IMR-90 (cell line): ENCODE results near the gene NDUFA3. TPM values are rescaled to one million over a fixed set of nuclear protein-coding genes. Genes with fewer than 3 reads are reported as not detected.

ENCODE experiments used
- ATAC-seq: fragments of 200-7000 bp; cut with Tn5 transposase; 2 replicates; pipeline ENCODE4 v1.9.1; 2020; ENCODE audit warnings: low read depth, mild to moderate bottlenecking, moderate library complexity
- BruUV-seq: library from RNA; stranded (reverse); fragments of 400-500 nt; replicated peaks from 2 replicates; lab custom pipeline; 2021; lab: Mats Ljungman, UMichigan
- CTCF ChIA-PET: fragments of 300-600 bp; formaldehyde crosslinking; extraction: SDS; loops from one replicate; lab custom pipeline; 2021; ENCODE audit warnings: antibody characterized with exemption; lab: Yijun Ruan, JAX
- POLR2A ChIA-PET: fragments of 300-600 bp; sonication (Branson Sonifier 250); formaldehyde crosslinking; loops from one replicate; lab custom pipeline; 2022; ENCODE audit warnings: antibody characterized with exemption; ENCODE audit not compliant: unreplicated experiment; lab: Charles Lee
- DNase-seq: peaks from one replicate; pipeline ENCODE4 v3.0.0; 2013
- H2AFZ ChIP-seq: replicated peaks from 2 replicates; pipeline ENCODE3; 2013; ENCODE audit warnings: low read length, mild to moderate bottlenecking; ENCODE audit not compliant: poor library complexity
- H2AK5ac ChIP-seq: 2 replicates; pipeline ENCODE4 v1.6.1; 2013; ENCODE audit warnings: low read depth, low read length, inconsistent platforms
- H2AK9ac ChIP-seq: replicated peaks from 2 replicates; pipeline ENCODE3; 2013; ENCODE audit warnings: mild to moderate bottlenecking, low read depth, low read length, moderate library complexity; ENCODE audit not compliant: poor library complexity
- H2BK120ac ChIP-seq: 2 replicates; pipeline ENCODE4 v1.6.1; 2013; ENCODE audit warnings: low read depth, low read length, inconsistent platforms
- H2BK15ac ChIP-seq: 3 replicates; pipeline ENCODE4 v1.6.1; 2013; ENCODE audit warnings: low read depth, low read length, inconsistent platforms
- H2BK20ac ChIP-seq: 2 replicates; pipeline ENCODE4 v1.6.1; 2013; ENCODE audit warnings: low read depth, mild to moderate bottlenecking, inconsistent platforms, low read length, moderate library complexity
- H2BK5ac ChIP-seq: 2 replicates; pipeline ENCODE4 v1.6.1; 2013; ENCODE audit warnings: mild to moderate bottlenecking, low read depth, low read length, inconsistent platforms; ENCODE audit not compliant: poor library complexity, severe bottlenecking
- H3K14ac ChIP-seq: replicated peaks from 2 replicates; pipeline ENCODE4 v1.6.1; 2013; ENCODE audit warnings: low read depth, low read length, inconsistent platforms
- H3K18ac ChIP-seq: 2 replicates; pipeline ENCODE4 v1.6.1; 2013; ENCODE audit warnings: low read depth, low read length, control low read depth
- H3K23ac ChIP-seq: 2 replicates; pipeline ENCODE4 v1.6.1; 2013; ENCODE audit warnings: low read depth, low read length, inconsistent platforms
- H3K27ac ChIP-seq: 2 replicates; pipeline ENCODE4 v1.5.1; 2013; ENCODE audit warnings: mild to moderate bottlenecking, control low read depth, low read length; ENCODE audit not compliant: insufficient read depth
- H3K27me3 ChIP-seq: 2 replicates; pipeline ENCODE4 v1.6.1; 2013; ENCODE audit warnings: low read length; ENCODE audit not compliant: control insufficient read depth, insufficient read depth
- H3K36me3 ChIP-seq: 2 replicates; pipeline ENCODE4 v1.6.1; 2013; ENCODE audit warnings: low read length, mixed read lengths; ENCODE audit not compliant: control insufficient read depth, insufficient read depth
- H3K4ac ChIP-seq: 2 replicates; pipeline ENCODE4 v1.6.1; 2013; ENCODE audit warnings: low read depth, low read length, inconsistent platforms
- H3K4me1 ChIP-seq: 2 replicates; pipeline ENCODE4 v1.6.1; 2013; ENCODE audit warnings: low read length, mixed read lengths; ENCODE audit not compliant: control insufficient read depth, insufficient read depth
- H3K4me2 ChIP-seq: 2 replicates; pipeline ENCODE4 v1.6.1; 2013; ENCODE audit warnings: low read depth, mild to moderate bottlenecking, control low read depth, low read length, moderate library complexity
- H3K4me3 ChIP-seq: 2 replicates; pipeline ENCODE4 v1.5.1; 2013; ENCODE audit warnings: low read depth, mild to moderate bottlenecking, control low read depth, low read length, moderate library complexity; ENCODE audit not compliant: insufficient read depth
- H3K56ac ChIP-seq: 2 replicates; pipeline ENCODE4 v1.6.1; 2013; ENCODE audit warnings: low read length, inconsistent platforms; ENCODE audit not compliant: insufficient read depth; ENCODE audit errors: extremely low read depth
- H3K79me1 ChIP-seq, 2 experiments: 2 replicates each; pipeline ENCODE4 v1.6.1; 2013; ENCODE audit warnings: low read length in 2 of 2, inconsistent platforms in 1 of 2, low read depth in 1 of 2
- H3K9ac ChIP-seq: 2 replicates; pipeline ENCODE4 v1.6.1; 2013; ENCODE audit warnings: low read depth, low read length, control low read depth
- H3K9me1 ChIP-seq: 2 replicates; pipeline ENCODE4 v1.6.1; 2013; ENCODE audit warnings: low read length, inconsistent platforms; ENCODE audit not compliant: insufficient read depth
- H3K9me3 ChIP-seq: 2 replicates; pipeline ENCODE4 v1.6.1; 2013; ENCODE audit warnings: low read length; ENCODE audit not compliant: control insufficient read depth, insufficient read depth
- H4K20me1 ChIP-seq: 2 replicates; pipeline ENCODE4 v1.6.1; 2013; ENCODE audit warnings: low read length, inconsistent platforms; ENCODE audit not compliant: insufficient read depth
- H4K5ac ChIP-seq: 2 replicates; pipeline ENCODE4 v1.6.1; 2013; ENCODE audit warnings: mild to moderate bottlenecking, low read depth, low read length, control low read depth
- H4K8ac ChIP-seq, 2 experiments: 2 replicates each; pipeline ENCODE4 v1.6.1; 2013; ENCODE audit warnings: low read depth in 2 of 2, low read length in 2 of 2, control low read depth in 1 of 2, inconsistent platforms in 1 of 2
- H4K91ac ChIP-seq: 2 replicates; pipeline ENCODE4 v1.6.1; 2013; ENCODE audit warnings: low read depth, low read length, inconsistent platforms; ENCODE audit not compliant: insufficient read depth
- BHLHE40 ChIP-seq: fragments of 150-350 bp; IDR thresholded peaks from 2 replicates; pipeline ENCODE4 v1.6.1; 2016; ENCODE audit warnings: mild to moderate bottlenecking, low read depth, low read length
- CEBPB ChIP-seq: IDR thresholded peaks from 2 replicates; pipeline ENCODE4 v1.6.1; 2012; ENCODE audit warnings: low read depth, low read length, improper control_type of control experiment
- CHD1 ChIP-seq: IDR thresholded peaks from 2 replicates; pipeline ENCODE4 v1.6.1; 2012; ENCODE audit warnings: low read depth, low read length, improper control_type of control experiment
- CTCF ChIP-seq: conservative IDR thresholded peaks from 2 replicates; pipeline ENCODE4 v1.5.1; 2012; ENCODE audit warnings: mild to moderate bottlenecking, low read depth, low read length, improper control_type of control experiment
- ELK1 ChIP-seq: fragments of 150-350 bp; IDR thresholded peaks from 2 replicates; pipeline ENCODE4 v1.6.1; 2016; ENCODE audit warnings: low read depth, mild to moderate bottlenecking, low read length, moderate library complexity, borderline replicate concordance
- FOS ChIP-seq: fragments of 150-350 bp; IDR thresholded peaks from 2 replicates; pipeline ENCODE4 v1.6.1; 2016; ENCODE audit warnings: low read depth, low read length
- MAFK ChIP-seq: IDR thresholded peaks from 2 replicates; pipeline ENCODE4 v1.6.1; 2012; ENCODE audit warnings: low read depth, low read length, improper control_type of control experiment
- MAZ ChIP-seq: IDR thresholded peaks from 2 replicates; pipeline ENCODE4 v1.6.1; 2012; ENCODE audit warnings: low read depth, mild to moderate bottlenecking, low read length, improper control_type of control experiment, moderate library complexity, borderline replicate concordance
- MXI1 ChIP-seq: IDR thresholded peaks from 2 replicates; pipeline ENCODE4 v1.6.1; 2012; ENCODE audit warnings: low read depth, mild to moderate bottlenecking, low read length, moderate library complexity, borderline replicate concordance
- NFE2L2 ChIP-seq: fragments of 150-350 bp; IDR thresholded peaks from 2 replicates; pipeline ENCODE4 v1.6.1; 2016; ENCODE audit warnings: low read depth, mild to moderate bottlenecking, low read length
- POLR2A ChIP-seq: IDR thresholded peaks from 2 replicates; pipeline ENCODE4 v1.6.1; 2012; ENCODE audit warnings: mild to moderate bottlenecking, low read depth, low read length
- RAD21 ChIP-seq: IDR thresholded peaks from 2 replicates; pipeline ENCODE4 v1.6.1; 2012; ENCODE audit warnings: low read length, improper control_type of control experiment
- RCOR1 ChIP-seq: IDR thresholded peaks from 2 replicates; pipeline ENCODE4 v1.6.1; 2012; ENCODE audit warnings: mild to moderate bottlenecking, low read length, improper control_type of control experiment; ENCODE audit not compliant: insufficient replicate concordance
- RFX5 ChIP-seq: IDR thresholded peaks from 2 replicates; pipeline ENCODE4 v1.8.0; 2012; ENCODE audit warnings: low read depth, mild to moderate bottlenecking, low read length, moderate library complexity
- SMC3 ChIP-seq: fragments of 150-350 bp; IDR thresholded peaks from 2 replicates; pipeline ENCODE4 v1.6.1; 2016; ENCODE audit warnings: low read depth, mild to moderate bottlenecking, antibody characterized with exemption, low read length, moderate library complexity
- USF2 ChIP-seq: fragments of 150-350 bp; IDR thresholded peaks from 2 replicates; pipeline ENCODE4 v1.6.1; 2017; ENCODE audit warnings: mild to moderate bottlenecking, antibody characterized with exemption, low read length, low read depth
- WGBS, 2 experiments: methylation state at CpG; one replicate each; pipeline versions ENCODE4 v1.1.5 to v1.1.7; 2013; ENCODE audit warnings: missing lambda C conversion rate in 2 of 2; ENCODE audit not compliant: insufficient read length in 1 of 2; ENCODE audit errors: extremely low coverage in 2 of 2; 5-methylcytosine and 5-hydroxymethylcytosine counted together
- dilution Hi-C: fragments of 300-500 bp; cut with HindIII; formaldehyde crosslinking; loops from one replicate; pipeline ENCODE4 v1.14.3; 2018; ENCODE audit warnings: low sequenced_read_pairs; ENCODE audit not compliant: unreplicated experiment
- in situ Hi-C: fragments of 300-500 bp; cut with MboI; formaldehyde crosslinking; loops from 3 replicates; pipeline ENCODE4 v1.14.3; 2019; ENCODE audit warnings: low sequenced_read_pairs, inconsistent platforms, mixed read lengths
- intact Hi-C: fragments of 100-400 bp; cut with micrococcal nuclease; formaldehyde crosslinking; loops from 2 replicates; pipeline ENCODE4 v1.10.0; 2022
- polyA plus RNA-seq, 3 experiments: library from polyadenylated mRNA; depleted of rRNA; stranded (reverse); fragments of >200 nt; gene quantifications; 2 replicates each; pipeline ENCODE4 v1.2.3, GENCODE V29; 2012; ENCODE audit warnings: low replicate concordance in 1 of 3
- total RNA-seq: library from RNA; depleted of rRNA; stranded (reverse); fragments of >200 nt; gene quantifications from 2 replicates; pipeline ENCODE4 v1.2.3, GENCODE V29; 2012

Gene NDUFA3
- total and polyA plus RNA-seq, 2 of the 4 experiments (the other 2 are of a cell fraction): 7.9 to 85.0 TPM

- Histone ChIP-seq H3K18ac (no peak overlapping the region), H3K27ac (no peak overlapping the region), H2BK120ac (no peak overlapping the region), H3K9ac (no peak overlapping the region), H3K4me2 (no peak overlapping the region), H3K56ac (no peak overlapping the region), H4K91ac (no peak overlapping the region), H3K4me3 (no peak overlapping the region), H2BK20ac (no peak overlapping the region), H3K79me1 (peaks cover 19 to 60% of the 10 kb centered on the region in 2 experiments), H3K27me3 (no peaks in the 10 kb centered on the region), H3K9me1 (peaks cover 16% of the 10 kb centered on the region), H3K23ac (no peak overlapping the region), H3K9me3 (no peaks in the 10 kb centered on the region), H2AFZ (no peak overlapping the region), H2AK9ac (no peak overlapping the region), H4K8ac (no peak overlapping the region), H3K4me1 (peaks cover 6% of the 10 kb centered on the region), H3K36me3 (peaks cover 49% of the 10 kb centered on the region), H2BK15ac (no peak overlapping the region), H3K14ac (no peak overlapping the region), H4K20me1 (peaks cover 63% of the 10 kb centered on the region), H4K5ac (no peak overlapping the region), H2AK5ac (no peak overlapping the region), H2BK5ac (no peak overlapping the region), H3K4ac (no peak overlapping the region)
- dilution Hi-C loops: no loop called here
- in situ Hi-C loops: loop anchor here (25.0 kb wide), 1 partner anchor 1521 kb away; the partner anchor contains the start of gene U2AF2
- intact Hi-C loops: no loop called here
- BruUV-seq: no TSS peak
- ChIA-PET POLR2A (no interaction called here), CTCF (no interaction called here)
- no peak for ATAC-seq
- no CpG with 5 or more reads among the region's 3 CpGs for WGBS, 2 experiments
- TF ChIP-seq POLR2A (no peak), MXI1 (no peak), USF2 (no peak), BHLHE40 (no peak), RCOR1 (no peak), CEBPB (no peak), FOS (no peak), SMC3 (no peak), NFE2L2 (no peak), CTCF (no peak), MAZ (no peak), RFX5 (no peak), RAD21 (no peak), MAFK (no peak), ELK1 (no peak), CHD1 (no peak)
- DNase-seq: peak; percentile 29
These were observed 38.7 kb downstream of the NDUFA3 start for GRCh38 chr19:54141356-54141755.
